Measurements from ENCODE around the gene SLC19A3.

GRCh38 chr2:227634201-227634600 is 83.6 kb downstream of the SLC19A3 start:
- TF ChIP-seq, protein P1, sequence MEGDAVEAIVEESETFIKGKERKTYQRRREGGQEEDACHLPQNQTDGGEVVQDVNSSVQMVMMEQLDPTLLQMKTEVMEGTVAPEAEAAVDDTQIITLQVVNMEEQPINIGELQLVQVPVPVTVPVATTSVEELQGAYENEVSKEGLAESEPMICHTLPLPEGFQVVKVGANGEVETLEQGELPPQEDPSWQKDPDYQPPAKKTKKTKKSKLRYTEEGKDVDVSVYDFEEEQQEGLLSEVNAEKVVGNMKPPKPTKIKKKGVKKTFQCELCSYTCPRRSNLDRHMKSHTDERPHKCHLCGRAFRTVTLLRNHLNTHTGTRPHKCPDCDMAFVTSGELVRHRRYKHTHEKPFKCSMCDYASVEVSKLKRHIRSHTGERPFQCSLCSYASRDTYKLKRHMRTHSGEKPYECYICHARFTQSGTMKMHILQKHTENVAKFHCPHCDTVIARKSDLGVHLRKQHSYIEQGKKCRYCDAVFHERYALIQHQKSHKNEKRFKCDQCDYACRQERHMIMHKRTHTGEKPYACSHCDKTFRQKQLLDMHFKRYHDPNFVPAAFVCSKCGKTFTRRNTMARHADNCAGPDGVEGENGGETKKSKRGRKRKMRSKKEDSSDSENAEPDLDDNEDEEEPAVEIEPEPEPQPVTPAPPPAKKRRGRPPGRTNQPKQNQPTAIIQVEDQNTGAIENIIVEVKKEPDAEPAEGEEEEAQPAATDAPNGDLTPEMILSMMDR (IDR thresholded peaks at IDR 0.05): no peak
- TF ChIP-seq POLR2A (IDR thresholded peaks at IDR 0.05): no peak

Data from uterus (tissue), 2 donors.